ENCODE measurements around the gene MYBPHL. TPM values are rescaled to one million over a fixed set of nuclear protein-coding genes. Genes with fewer than 3 reads are reported as not detected.

The MYBPHL gene
- total RNA-seq, 2 donors from 2014 or later: not detected

- Mint-ChIP-seq H3K4me3 (no peak overlapping the region), H3K36me3 (no peaks in the 10 kb centered on the region), H3K9me3 (no peaks in the 10 kb centered on the region), H3K4me1 (ENCODE audit: low read depth in 2 of 2) (peaks cover 3 to 4% of the 10 kb centered on the region in 2 donors), H3K27ac (no peak overlapping the region), H3K27me3 (no peaks in the 10 kb centered on the region)
- ATAC-seq (no peak), DNase-seq (ENCODE audit: low spot score) (no peak)
Measured at GRCh38 chr1:109269981-109270622, 36.7 kb downstream of the MYBPHL start.

GRCh38 chr1:109269212-109269980 lies 37.4 kb downstream of the MYBPHL start:
- H3K36me3 Mint-ChIP-seq: no peaks in the 10 kb centered on the region
- ATAC-seq (no peak), DNase-seq (ENCODE audit: low spot score) (no peak)
- no peak overlapping the region for H3K4me3 Mint-ChIP-seq
- peaks cover 3 to 4% of the 10 kb centered on the region in 2 donors for H3K4me1 Mint-ChIP-seq (ENCODE audit: low read depth in 2 of 2)
- H3K27me3 Mint-ChIP-seq: no peaks in the 10 kb centered on the region
- no peak overlapping the region for H3K27ac Mint-ChIP-seq
- no peaks in the 10 kb centered on the region for H3K9me3 Mint-ChIP-seq

DNA sequence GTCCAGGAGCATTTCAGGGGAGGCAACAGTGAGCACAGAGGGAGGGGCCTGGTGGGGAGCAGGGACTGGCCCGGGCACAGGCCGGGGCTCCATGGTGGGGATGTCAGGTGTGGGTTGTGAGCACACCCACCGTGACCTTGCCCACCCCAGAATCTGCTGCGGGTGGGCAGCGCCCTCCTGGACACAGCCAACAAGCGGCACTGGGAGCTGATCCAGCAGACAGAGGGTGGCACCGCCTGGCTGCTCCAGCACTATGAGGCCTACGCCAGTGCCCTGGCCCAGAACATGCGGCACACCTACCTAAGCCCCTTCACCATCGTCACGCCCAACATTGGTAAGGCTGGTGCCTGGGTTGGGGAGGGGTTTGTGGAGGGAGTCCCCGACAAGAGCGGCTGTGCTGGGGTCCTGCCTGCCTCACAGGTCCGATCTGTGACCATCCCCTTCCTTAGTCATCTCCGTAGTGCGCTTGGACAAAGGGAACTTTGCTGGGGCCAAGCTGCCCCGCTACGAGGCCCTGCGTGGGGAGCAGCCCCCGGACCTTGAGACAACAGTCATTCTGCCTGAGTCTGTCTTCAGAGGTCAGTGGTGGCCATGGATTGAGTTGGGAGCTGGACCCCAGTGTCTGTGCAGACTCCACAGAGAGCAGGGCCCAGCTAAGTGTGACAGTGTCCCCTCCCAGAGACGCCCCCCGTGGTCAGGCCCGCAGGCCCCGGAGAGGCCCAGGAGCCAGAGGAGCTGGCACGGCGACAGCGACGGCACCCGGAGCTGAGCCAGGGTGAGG lies 38.2 kb downstream of the MYBPHL start:
- DNase-seq (ENCODE audit: low spot score) (no peak), ATAC-seq (no peak)
- Mint-ChIP-seq H3K27me3 (no peaks in the 10 kb centered on the region), H3K36me3 (no peaks in the 10 kb centered on the region), H3K27ac (no peak overlapping the region), H3K4me1 (ENCODE audit: low read depth in 2 of 2) (peaks cover 0 to 2% of the 10 kb centered on the region in 2 donors), H3K4me3 (no peak overlapping the region), H3K9me3 (no peaks in the 10 kb centered on the region)

GRCh38 chr1:109267743-109268300 lies 39.0 kb downstream of the MYBPHL start:
- Mint-ChIP-seq H3K4me3 (no peak overlapping the region), H3K9me3 (no peaks in the 10 kb centered on the region), H3K4me1 (ENCODE audit: low read depth in 2 of 2) (peaks cover 0 to 5% of the 10 kb centered on the region in 2 donors), H3K27ac (no peak overlapping the region), H3K27me3 (no peaks in the 10 kb centered on the region), H3K36me3 (no peaks in the 10 kb centered on the region)
- DNase-seq (ENCODE audit: low spot score) (no peak), ATAC-seq (no peak)

- Mint-ChIP-seq H3K27ac (no peak overlapping the region), H3K4me1 (ENCODE audit: low read depth in 2 of 2) (peaks cover 0 to 5% of the 10 kb centered on the region in 2 donors), H3K36me3 (no peaks in the 10 kb centered on the region), H3K4me3 (no peak overlapping the region), H3K9me3 (no peaks in the 10 kb centered on the region), H3K27me3 (no peaks in the 10 kb centered on the region)
- DNase-seq (ENCODE audit: low spot score) (no peak), ATAC-seq (no peak)
Measured at GRCh38 chr1:109266965-109267364, 39.8 kb downstream of the MYBPHL start.

- no peaks in the 10 kb centered on the region for H3K27me3 Mint-ChIP-seq
- no peaks in the 10 kb centered on the region for H3K9me3 Mint-ChIP-seq
- H3K4me3 Mint-ChIP-seq: no peak overlapping the region
- H3K27ac Mint-ChIP-seq: no peak overlapping the region
- peaks cover 0 to 5% of the 10 kb centered on the region in 2 donors for H3K4me1 Mint-ChIP-seq (ENCODE audit: low read depth in 2 of 2)
- no peaks in the 10 kb centered on the region for H3K36me3 Mint-ChIP-seq
- DNase-seq (ENCODE audit: low spot score) (no peak), ATAC-seq (no peak)
Measured at GRCh38 chr1:109265741-109266330, 41.0 kb downstream of the MYBPHL start.

GRCh38 chr1:109265016-109265415 lies 41.8 kb downstream of the MYBPHL start:
- no peaks in the 10 kb centered on the region for H3K36me3 Mint-ChIP-seq
- no peak overlapping the region for H3K27ac Mint-ChIP-seq
- H3K9me3 Mint-ChIP-seq: no peaks in the 10 kb centered on the region
- H3K4me3 Mint-ChIP-seq: no peak overlapping the region
- DNase-seq (ENCODE audit: low spot score): no peak
- no peak for ATAC-seq
- H3K4me1 Mint-ChIP-seq (ENCODE audit: low read depth in 2 of 2): peaks cover 0 to 5% of the 10 kb centered on the region in 2 donors
- no peaks in the 10 kb centered on the region for H3K27me3 Mint-ChIP-seq

DNA sequence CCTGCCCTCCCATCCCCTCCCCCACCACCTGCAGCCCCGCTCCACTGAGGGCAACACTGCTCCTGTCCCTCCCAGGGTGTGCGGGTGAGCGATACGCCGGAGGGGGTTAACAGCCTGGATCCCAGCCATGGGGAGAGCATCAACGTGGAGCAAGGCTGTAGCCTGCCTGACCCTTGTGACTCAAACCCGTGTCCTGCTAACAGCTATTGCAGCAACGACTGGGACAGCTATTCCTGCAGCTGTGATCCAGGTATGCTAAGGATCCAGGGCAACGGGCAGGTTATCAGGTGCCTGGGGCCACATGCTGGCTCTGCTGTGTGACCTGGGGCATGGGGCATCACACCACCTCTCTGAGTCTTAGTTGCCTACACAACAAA lies 42.4 kb downstream of the MYBPHL start:
- Mint-ChIP-seq H3K4me1 (ENCODE audit: low read depth in 2 of 2) (peaks cover 0 to 5% of the 10 kb centered on the region in 2 donors), H3K36me3 (no peaks in the 10 kb centered on the region), H3K27me3 (no peaks in the 10 kb centered on the region), H3K27ac (no peak overlapping the region), H3K4me3 (no peak overlapping the region), H3K9me3 (no peaks in the 10 kb centered on the region)
- ATAC-seq (no peak), DNase-seq (ENCODE audit: low spot score) (no peak)

GRCh38 chr1:109263597-109264378 lies 43.0 kb downstream of the MYBPHL start:
- H3K36me3 Mint-ChIP-seq: no peaks in the 10 kb centered on the region
- ATAC-seq (peak; percentile 79 to 89), DNase-seq (ENCODE audit: low spot score) (peak; percentile 73)
- H3K9me3 Mint-ChIP-seq: no peaks in the 10 kb centered on the region
- no peaks in the 10 kb centered on the region for H3K27me3 Mint-ChIP-seq
- H3K4me3 Mint-ChIP-seq: no peak overlapping the region
- H3K27ac Mint-ChIP-seq: no peak overlapping the region
- H3K4me1 Mint-ChIP-seq (ENCODE audit: low read depth in 2 of 2): peaks cover 0 to 5% of the 10 kb centered on the region in 2 donors

GRCh38 chr1:109263234-109263596 lies 43.6 kb downstream of the MYBPHL start:
- DNase-seq (ENCODE audit: low spot score) (no peak), ATAC-seq (peak in 1 of 2 donors; percentile 15)
- H3K9me3 Mint-ChIP-seq: no peaks in the 10 kb centered on the region
- no peaks in the 10 kb centered on the region for H3K36me3 Mint-ChIP-seq
- no peaks in the 10 kb centered on the region for H3K27me3 Mint-ChIP-seq
- no peak overlapping the region for H3K4me3 Mint-ChIP-seq
- no peak overlapping the region for H3K27ac Mint-ChIP-seq
- H3K4me1 Mint-ChIP-seq (ENCODE audit: low read depth in 2 of 2): peaks cover 0 to 5% of the 10 kb centered on the region in 2 donors

DNA sequence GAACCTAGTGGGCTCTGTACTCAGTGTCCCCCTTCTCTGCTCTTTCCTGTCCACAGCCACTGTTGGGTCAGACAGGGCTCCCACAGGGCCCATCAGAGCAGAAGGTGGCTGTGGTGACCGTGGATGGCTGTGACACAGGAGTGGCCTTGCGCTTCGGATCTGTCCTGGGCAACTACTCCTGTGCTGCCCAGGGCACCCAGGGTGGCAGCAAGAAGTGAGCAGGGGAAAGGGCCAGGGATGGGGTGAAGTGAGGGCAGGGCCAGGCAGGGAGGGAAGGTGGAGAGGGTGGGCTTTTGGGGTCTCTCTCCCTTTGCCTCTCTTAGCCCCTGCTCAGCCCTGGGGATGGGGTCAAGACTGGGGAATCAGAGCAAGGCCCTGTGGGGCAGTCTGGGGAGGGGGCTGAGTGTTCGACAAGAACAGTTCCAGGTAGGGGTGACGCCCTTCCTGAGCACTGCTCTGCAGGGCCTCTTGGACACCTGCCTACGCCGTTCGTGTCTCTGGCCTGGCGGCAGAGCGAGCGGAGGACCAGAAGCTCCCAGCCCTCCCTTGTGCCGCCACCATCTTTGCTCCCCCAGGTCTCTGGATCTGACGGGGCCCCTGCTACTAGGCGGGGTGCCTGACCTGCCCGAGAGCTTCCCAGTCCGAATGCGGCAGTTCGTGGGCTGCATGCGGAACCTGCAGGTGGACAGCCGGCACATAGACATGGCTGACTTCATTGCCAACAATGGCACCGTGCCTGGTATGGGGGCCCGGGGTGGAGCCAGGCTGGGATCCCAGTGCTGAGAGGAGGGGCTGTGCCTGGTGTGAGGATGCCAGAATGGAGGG lies 44.4 kb downstream of the MYBPHL start:
- no peaks in the 10 kb centered on the region for H3K9me3 Mint-ChIP-seq
- no peaks in the 10 kb centered on the region for H3K36me3 Mint-ChIP-seq
- H3K4me3 Mint-ChIP-seq: no peak overlapping the region
- H3K27me3 Mint-ChIP-seq: no peaks in the 10 kb centered on the region
- no peak for DNase-seq (ENCODE audit: low spot score)
- no peak overlapping the region for H3K27ac Mint-ChIP-seq
- no peak for ATAC-seq
- H3K4me1 Mint-ChIP-seq (ENCODE audit: low read depth in 2 of 2): peaks cover 0 to 5% of the 10 kb centered on the region in 2 donors

GRCh38 chr1:109261578-109261977 lies 45.2 kb downstream of the MYBPHL start:
- H3K27me3 Mint-ChIP-seq: no peaks in the 10 kb centered on the region
- DNase-seq (ENCODE audit: low spot score) (no peak), ATAC-seq (no peak)
- H3K9me3 Mint-ChIP-seq: no peaks in the 10 kb centered on the region
- H3K36me3 Mint-ChIP-seq: no peaks in the 10 kb centered on the region
- H3K4me3 Mint-ChIP-seq: no peak overlapping the region
- no peak overlapping the region for H3K27ac Mint-ChIP-seq
- H3K4me1 Mint-ChIP-seq (ENCODE audit: low read depth in 2 of 2): peaks cover 0 to 8% of the 10 kb centered on the region in 2 donors

Measured in natural killer cell treated with Interleukin-12 subunit alpha and Interleukin-12 subunit beta and Interleukin-15 and Interleukin-18, amount 100 ng/mL, for 72 hours (primary cell).